KOPT-K1 (cell line): Measurements from ENCODE around the gene SLC35A5.

ENCODE experiments used
- H3K27ac ChIP-seq: fragments of 200-600 bp; sonication (generic); 2 replicates; pipeline ENCODE4 v1.5.1; 2016; ENCODE audit warnings: antibody characterized with exemption, mild to moderate bottlenecking, low read depth, low read length; ENCODE audit not compliant: poor library complexity, severe bottlenecking
- H3K36me3 ChIP-seq: fragments of 200-600 bp; sonication (generic); 2 replicates; pipeline ENCODE4 v1.5.1; 2017; ENCODE audit warnings: antibody characterized with exemption, mild to moderate bottlenecking, low read length, moderate library complexity; ENCODE audit not compliant: insufficient read depth
- H3K9me3 ChIP-seq: fragments of 200-600 bp; sonication (generic); 2 replicates; pipeline ENCODE4 v1.5.1; 2017; ENCODE audit warnings: antibody characterized with exemption, low read length, mild to moderate bottlenecking; ENCODE audit not compliant: insufficient read depth, poor library complexity, severe bottlenecking

The SLC35A5 gene

GRCh38 chr3:112598731-112599130, 36.9 kb downstream of the SLC35A5 start:
- H3K36me3 ChIP-seq, result no peaks in the 10 kb centered on the region
- H3K9me3 ChIP-seq, result no peaks in the 10 kb centered on the region
- H3K27ac ChIP-seq, result no peak overlapping the region

- Histone ChIP-seq H3K27ac (no peak overlapping the region), H3K36me3 (no peaks in the 10 kb centered on the region), H3K9me3 (no peaks in the 10 kb centered on the region)
Measured at GRCh38 chr3:112602217-112602838, 40.5 kb downstream of the SLC35A5 start.

- Histone ChIP-seq H3K27ac (no peak overlapping the region), H3K9me3 (no peaks in the 10 kb centered on the region), H3K36me3 (no peaks in the 10 kb centered on the region)
Measured at GRCh38 chr3:112604536-112604935, 42.7 kb downstream of the SLC35A5 start.

- no peaks in the 10 kb centered on the region for H3K36me3 ChIP-seq
- H3K27ac ChIP-seq, result no peak overlapping the region
- H3K9me3 ChIP-seq, result no peaks in the 10 kb centered on the region
Measured at GRCh38 chr3:112605285-112605684, 43.4 kb downstream of the SLC35A5 start.

- Histone ChIP-seq H3K9me3 (no peaks in the 10 kb centered on the region), H3K27ac (no peak overlapping the region), H3K36me3 (no peaks in the 10 kb centered on the region)
Measured at GRCh38 chr3:112606098-112606497, 44.3 kb downstream of the SLC35A5 start.

GRCh38 chr3:112607863-112608262, 46.0 kb downstream of the SLC35A5 start:
- H3K27ac ChIP-seq, result no peak overlapping the region
- no peaks in the 10 kb centered on the region for H3K9me3 ChIP-seq
- H3K36me3 ChIP-seq, result no peaks in the 10 kb centered on the region

GRCh38 chr3:112610121-112610520, 48.3 kb downstream of the SLC35A5 start:
- Histone ChIP-seq H3K9me3 (no peaks in the 10 kb centered on the region), H3K36me3 (no peaks in the 10 kb centered on the region), H3K27ac (no peak overlapping the region)

- Histone ChIP-seq H3K9me3 (no peaks in the 10 kb centered on the region), H3K36me3 (no peaks in the 10 kb centered on the region), H3K27ac (no peak overlapping the region)
Measured at GRCh38 chr3:112611752-112612515, 50.1 kb downstream of the SLC35A5 start.

- H3K27ac ChIP-seq, result no peak overlapping the region
- no peaks in the 10 kb centered on the region for H3K9me3 ChIP-seq
- H3K36me3 ChIP-seq, result no peaks in the 10 kb centered on the region
Measured at GRCh38 chr3:112615989-112616731, 54.3 kb downstream of the SLC35A5 start.

GRCh38 chr3:112617285-112617684, 55.4 kb downstream of the SLC35A5 start:
- no peaks in the 10 kb centered on the region for H3K9me3 ChIP-seq
- H3K36me3 ChIP-seq, result no peaks in the 10 kb centered on the region
- H3K27ac ChIP-seq, result no peak overlapping the region

- no peak overlapping the region for H3K27ac ChIP-seq
- H3K36me3 ChIP-seq, result no peaks in the 10 kb centered on the region
- no peaks in the 10 kb centered on the region for H3K9me3 ChIP-seq
Measured at GRCh38 chr3:112619295-112619694, 57.5 kb downstream of the SLC35A5 start.

- H3K36me3 ChIP-seq, result no peaks in the 10 kb centered on the region
- no peak overlapping the region for H3K27ac ChIP-seq
- no peaks in the 10 kb centered on the region for H3K9me3 ChIP-seq
Measured at GRCh38 chr3:112623213-112623612, 61.4 kb downstream of the SLC35A5 start.

GRCh38 chr3:112623717-112624116, 61.9 kb downstream of the SLC35A5 start:
- Histone ChIP-seq H3K9me3 (no peaks in the 10 kb centered on the region), H3K27ac (no peak overlapping the region), H3K36me3 (no peaks in the 10 kb centered on the region)

GRCh38 chr3:112627419-112627818, 65.6 kb downstream of the SLC35A5 start:
- Histone ChIP-seq H3K27ac (no peak overlapping the region), H3K9me3 (no peaks in the 10 kb centered on the region), H3K36me3 (no peaks in the 10 kb centered on the region)

- no peaks in the 10 kb centered on the region for H3K36me3 ChIP-seq
Measured at GRCh38 chr3:112627919-112628466, 66.1 kb downstream of the SLC35A5 start.

More at GRCh38 chr3:112627919-112628466, 66.1 kb downstream of the SLC35A5 start:
- H3K27ac ChIP-seq, result no peak overlapping the region
- H3K9me3 ChIP-seq, result no peaks in the 10 kb centered on the region
